Mesendoderm (in vitro differentiated cells): ENCODE data around the gene TEAD3.

Experiments used
- DNase-seq: peaks from one replicate; pipeline ENCODE4 v3.0.0; 2013
- H2AK5ac ChIP-seq: 2 replicates; pipeline ENCODE4 v1.6.1; 2013; ENCODE audit warnings: low read length, inconsistent platforms
- H2BK120ac ChIP-seq: 2 replicates; pipeline ENCODE4 v1.6.1; 2013; ENCODE audit warnings: low read depth, mild to moderate bottlenecking, low read length, moderate library complexity, mixed read lengths
- H2BK15ac ChIP-seq: replicated peaks from 2 replicates; pipeline ENCODE4 v1.6.1; 2013; ENCODE audit warnings: low read depth, mild to moderate bottlenecking, moderate library complexity
- H2BK5ac ChIP-seq: 2 replicates; pipeline ENCODE4 v1.6.1; 2013; ENCODE audit warnings: low read length, inconsistent platforms
- H3K18ac ChIP-seq: 2 replicates; pipeline ENCODE4 v1.6.1; 2013; ENCODE audit warnings: mild to moderate bottlenecking, low read length, mixed read lengths
- H3K23ac ChIP-seq: one replicate; pipeline ENCODE4 v1.6.1; 2013; ENCODE audit warnings: low read length
- H3K27ac ChIP-seq: 2 replicates; pipeline ENCODE4 v1.5.1; 2013; ENCODE audit warnings: low read depth, mild to moderate bottlenecking, inconsistent platforms, low read length, moderate library complexity
- H3K27me3 ChIP-seq: 2 replicates; pipeline ENCODE4 v1.6.1; 2013; ENCODE audit warnings: low read length, control low read depth, mild to moderate bottlenecking, inconsistent platforms; ENCODE audit not compliant: insufficient read depth, poor library complexity
- H3K36me3 ChIP-seq: 2 replicates; pipeline ENCODE4 v1.6.1; 2013; ENCODE audit warnings: low read length, inconsistent platforms; ENCODE audit not compliant: control insufficient read depth, insufficient read depth
- H3K4ac ChIP-seq: one replicate; pipeline ENCODE4 v1.6.1; 2013; ENCODE audit warnings: low read depth, mild to moderate bottlenecking, low read length, moderate library complexity
- H3K4me1 ChIP-seq: 2 replicates; pipeline ENCODE4 v1.6.1; 2013; ENCODE audit warnings: low read depth, low read length, inconsistent platforms; ENCODE audit not compliant: control insufficient read depth
- H3K4me2 ChIP-seq: 2 replicates; pipeline ENCODE4 v1.6.1; 2013; ENCODE audit warnings: low read length
- H3K4me3 ChIP-seq: 2 replicates; pipeline ENCODE4 v1.5.1; 2013; ENCODE audit warnings: mild to moderate bottlenecking, low read length
- H3K56ac ChIP-seq: one replicate; pipeline ENCODE4 v1.6.1; 2013; ENCODE audit warnings: low read length
- H3K79me1 ChIP-seq: 2 replicates; pipeline ENCODE4 v1.6.1; 2013; ENCODE audit warnings: low read length, inconsistent platforms
- H3K79me2 ChIP-seq: 2 replicates; pipeline ENCODE4 v1.6.1; 2013; ENCODE audit warnings: mild to moderate bottlenecking, low read length; ENCODE audit not compliant: control insufficient read depth, insufficient read depth
- H3K9ac ChIP-seq: 2 replicates; pipeline ENCODE4 v1.6.1; 2013; ENCODE audit warnings: low read length, inconsistent platforms
- H4K5ac ChIP-seq: one replicate; pipeline ENCODE4 v1.6.1; 2013; ENCODE audit warnings: low read length
- H4K8ac ChIP-seq: one replicate; pipeline ENCODE4 v1.6.1; 2013; ENCODE audit warnings: low read depth, mild to moderate bottlenecking, control low read depth, low read length, moderate library complexity
- WGBS: extraction: QIAGEN DNeasy Blood & Tissue Kit; methylation state at CpG from one replicate; pipeline ENCODE4 v1.1.7; 2013; ENCODE audit warnings: low lambda C conversion rate, missing lambda C conversion rate; ENCODE audit not compliant: insufficient coverage; ENCODE audit errors: extremely low coverage; 5-methylcytosine and 5-hydroxymethylcytosine counted together

TEAD3 gene

GRCh38 chr6:35480176-35480575 lies 16.7 kb downstream of the TEAD3 start:
- H3K36me3 ChIP-seq = peaks cover 5% of the 10 kb centered on the region
- H2BK15ac ChIP-seq = no peak overlapping the region
- no peak overlapping the region for H4K5ac ChIP-seq
- H2BK120ac ChIP-seq = no peak overlapping the region
- WGBS = no CpG with 5 or more reads among the region's 12 CpGs
- H3K23ac ChIP-seq = no peak overlapping the region
- H3K4me2 ChIP-seq = no peak overlapping the region
- H3K4me3 ChIP-seq = no peak overlapping the region
- H3K79me2 ChIP-seq = peaks cover 2% of the 10 kb centered on the region
- peaks cover 6% of the 10 kb centered on the region for H3K79me1 ChIP-seq
- no peaks in the 10 kb centered on the region for H3K27me3 ChIP-seq
- peaks cover 6% of the 10 kb centered on the region for H3K4me1 ChIP-seq
- no peak overlapping the region for H4K8ac ChIP-seq
- H2AK5ac ChIP-seq = no peak overlapping the region
- DNase-seq = no peak
- H3K4ac ChIP-seq = no peak overlapping the region
- H3K56ac ChIP-seq = no peak overlapping the region
- H3K9ac ChIP-seq = no peak overlapping the region
- H3K18ac ChIP-seq = no peak overlapping the region
- no peak overlapping the region for H3K27ac ChIP-seq
- no peak overlapping the region for H2BK5ac ChIP-seq

GRCh38 chr6:35478259-35478658 lies 18.6 kb downstream of the TEAD3 start:
- Histone ChIP-seq H3K4me3 (no peak overlapping the region), H3K4me2 (no peak overlapping the region), H3K18ac (no peak overlapping the region), H3K79me1 (peaks cover 2% of the 10 kb centered on the region), H3K23ac (no peak overlapping the region), H3K79me2 (no peaks in the 10 kb centered on the region), H3K27me3 (no peaks in the 10 kb centered on the region), H2BK120ac (no peak overlapping the region), H4K8ac (no peak overlapping the region), H2BK15ac (no peak overlapping the region), H3K27ac (no peak overlapping the region), H3K4me1 (no peaks in the 10 kb centered on the region), H4K5ac (no peak overlapping the region), H3K4ac (no peak overlapping the region), H2BK5ac (no peak overlapping the region), H3K9ac (no peak overlapping the region), H2AK5ac (no peak overlapping the region), H3K56ac (no peak overlapping the region), H3K36me3 (peaks cover 7% of the 10 kb centered on the region)
- WGBS = no CpG with 5 or more reads among the region's 7 CpGs
- no peak for DNase-seq

GRCh38 chr6:35477551-35478179 lies 19.2 kb downstream of the TEAD3 start:
- Histone ChIP-seq H3K4me2 (no peak overlapping the region), H2BK120ac (no peak overlapping the region), H3K18ac (no peak overlapping the region), H3K9ac (no peak overlapping the region), H2BK15ac (no peak overlapping the region), H3K4me3 (no peak overlapping the region), H4K8ac (no peak overlapping the region), H2AK5ac (no peak overlapping the region), H3K23ac (no peak overlapping the region), H3K4ac (no peak overlapping the region), H2BK5ac (no peak overlapping the region), H3K79me2 (no peaks in the 10 kb centered on the region), H3K27ac (no peak overlapping the region), H3K27me3 (no peaks in the 10 kb centered on the region), H3K4me1 (no peaks in the 10 kb centered on the region), H3K36me3 (peaks cover 7% of the 10 kb centered on the region), H3K79me1 (peaks cover 2% of the 10 kb centered on the region), H3K56ac (no peak overlapping the region), H4K5ac (no peak overlapping the region)
- no peak for DNase-seq
- no CpG with 5 or more reads among the region's 5 CpGs for WGBS

- no peak overlapping the region for H2BK120ac ChIP-seq
- no peak overlapping the region for H3K27ac ChIP-seq
- H3K4me1 ChIP-seq = no peaks in the 10 kb centered on the region
- no peaks in the 10 kb centered on the region for H3K27me3 ChIP-seq
- no peak overlapping the region for H4K5ac ChIP-seq
- no peak overlapping the region for H3K4ac ChIP-seq
- no peak overlapping the region for H3K56ac ChIP-seq
- no peak overlapping the region for H3K9ac ChIP-seq
- H2BK5ac ChIP-seq = no peak overlapping the region
- H3K4me3 ChIP-seq = no peak overlapping the region
- H4K8ac ChIP-seq = no peak overlapping the region
- H3K18ac ChIP-seq = no peak overlapping the region
- no peaks in the 10 kb centered on the region for H3K79me2 ChIP-seq
- no CpG with 5 or more reads among the region's 8 CpGs for WGBS
- no peak for DNase-seq
- H2BK15ac ChIP-seq = no peak overlapping the region
- H2AK5ac ChIP-seq = no peak overlapping the region
- peaks cover 10% of the 10 kb centered on the region for H3K36me3 ChIP-seq
- H3K23ac ChIP-seq = no peak overlapping the region
- peaks cover 2% of the 10 kb centered on the region for H3K79me1 ChIP-seq
- H3K4me2 ChIP-seq = no peak overlapping the region
Observed at GRCh38 chr6:35477028-35477427, 19.9 kb downstream of the TEAD3 start.

- Histone ChIP-seq H3K18ac (no peak overlapping the region), H4K5ac (no peak overlapping the region), H3K27ac (no peak overlapping the region), H3K27me3 (no peaks in the 10 kb centered on the region), H2BK15ac (no peak overlapping the region), H2BK120ac (no peak overlapping the region), H3K4ac (no peak overlapping the region), H3K4me1 (no peaks in the 10 kb centered on the region), H3K56ac (no peak overlapping the region), H3K79me1 (peaks cover 2% of the 10 kb centered on the region), H2AK5ac (no peak overlapping the region), H3K4me3 (no peak overlapping the region), H3K79me2 (peaks cover 2% of the 10 kb centered on the region), H3K4me2 (no peak overlapping the region), H4K8ac (no peak overlapping the region), H3K23ac (no peak overlapping the region), H3K9ac (no peak overlapping the region), H3K36me3 (peaks cover 11% of the 10 kb centered on the region), H2BK5ac (no peak overlapping the region)
- DNase-seq = no peak
- WGBS = no CpG with 5 or more reads among the region's 14 CpGs
Observed at GRCh38 chr6:35476004-35476403, 20.9 kb downstream of the TEAD3 start.

GRCh38 chr6:35475573-35475972 lies 21.3 kb downstream of the TEAD3 start:
- Histone ChIP-seq H4K5ac (no peak overlapping the region), H3K27ac (no peak overlapping the region), H2BK5ac (no peak overlapping the region), H3K18ac (no peak overlapping the region), H3K23ac (no peak overlapping the region), H3K27me3 (no peaks in the 10 kb centered on the region), H3K36me3 (peaks cover 14% of the 10 kb centered on the region), H3K4me1 (peaks cover 2% of the 10 kb centered on the region), H2AK5ac (no peak overlapping the region), H2BK120ac (no peak overlapping the region), H3K79me1 (peaks cover 3% of the 10 kb centered on the region), H4K8ac (no peak overlapping the region), H3K4me3 (no peak overlapping the region), H3K4ac (no peak overlapping the region), H3K9ac (no peak overlapping the region), H3K4me2 (no peak overlapping the region), H3K56ac (no peak overlapping the region), H3K79me2 (peaks cover 7% of the 10 kb centered on the region), H2BK15ac (no peak overlapping the region)
- no CpG with 5 or more reads among the region's 4 CpGs for WGBS
- no peak for DNase-seq
